IMR-90 (cell line): Measurements from ENCODE around the gene FAM81A. TPM values are rescaled to one million over a fixed set of nuclear protein-coding genes. Genes with fewer than 3 reads are reported as not detected.

Experiments
- ATAC-seq: fragments of 200-7000 bp; cut with Tn5 transposase; 2 replicates; pipeline ENCODE4 v1.9.1; 2020; ENCODE audit warnings: low read depth, mild to moderate bottlenecking, moderate library complexity
- BruUV-seq: library from RNA; stranded (reverse); fragments of 400-500 nt; replicated peaks from 2 replicates; lab custom pipeline; 2021; lab: Mats Ljungman, UMichigan
- CTCF ChIA-PET: fragments of 300-600 bp; formaldehyde crosslinking; extraction: SDS; loops from one replicate; lab custom pipeline; 2021; ENCODE audit warnings: antibody characterized with exemption; lab: Yijun Ruan, JAX
- POLR2A ChIA-PET: fragments of 300-600 bp; sonication (Branson Sonifier 250); formaldehyde crosslinking; loops from one replicate; lab custom pipeline; 2022; ENCODE audit warnings: antibody characterized with exemption; ENCODE audit not compliant: unreplicated experiment; lab: Charles Lee
- DNase-seq: peaks from one replicate; pipeline ENCODE4 v3.0.0; 2013
- H2AFZ ChIP-seq: replicated peaks from 2 replicates; pipeline ENCODE3; 2013; ENCODE audit warnings: low read length, mild to moderate bottlenecking; ENCODE audit not compliant: poor library complexity
- H2AK5ac ChIP-seq: 2 replicates; pipeline ENCODE4 v1.6.1; 2013; ENCODE audit warnings: low read depth, low read length, inconsistent platforms
- H2AK9ac ChIP-seq: replicated peaks from 2 replicates; pipeline ENCODE3; 2013; ENCODE audit warnings: mild to moderate bottlenecking, low read depth, low read length, moderate library complexity; ENCODE audit not compliant: poor library complexity
- H2BK120ac ChIP-seq: 2 replicates; pipeline ENCODE4 v1.6.1; 2013; ENCODE audit warnings: low read depth, low read length, inconsistent platforms
- H2BK15ac ChIP-seq: 3 replicates; pipeline ENCODE4 v1.6.1; 2013; ENCODE audit warnings: low read depth, low read length, inconsistent platforms
- H2BK20ac ChIP-seq: 2 replicates; pipeline ENCODE4 v1.6.1; 2013; ENCODE audit warnings: low read depth, mild to moderate bottlenecking, inconsistent platforms, low read length, moderate library complexity
- H2BK5ac ChIP-seq: 2 replicates; pipeline ENCODE4 v1.6.1; 2013; ENCODE audit warnings: mild to moderate bottlenecking, low read depth, low read length, inconsistent platforms; ENCODE audit not compliant: poor library complexity, severe bottlenecking
- H3K14ac ChIP-seq: replicated peaks from 2 replicates; pipeline ENCODE4 v1.6.1; 2013; ENCODE audit warnings: low read depth, low read length, inconsistent platforms
- H3K18ac ChIP-seq: 2 replicates; pipeline ENCODE4 v1.6.1; 2013; ENCODE audit warnings: low read depth, low read length, control low read depth
- H3K23ac ChIP-seq: 2 replicates; pipeline ENCODE4 v1.6.1; 2013; ENCODE audit warnings: low read depth, low read length, inconsistent platforms
- H3K27ac ChIP-seq: 2 replicates; pipeline ENCODE4 v1.5.1; 2013; ENCODE audit warnings: mild to moderate bottlenecking, control low read depth, low read length; ENCODE audit not compliant: insufficient read depth
- H3K27me3 ChIP-seq: 2 replicates; pipeline ENCODE4 v1.6.1; 2013; ENCODE audit warnings: low read length; ENCODE audit not compliant: control insufficient read depth, insufficient read depth
- H3K36me3 ChIP-seq: 2 replicates; pipeline ENCODE4 v1.6.1; 2013; ENCODE audit warnings: low read length, mixed read lengths; ENCODE audit not compliant: control insufficient read depth, insufficient read depth
- H3K4ac ChIP-seq: 2 replicates; pipeline ENCODE4 v1.6.1; 2013; ENCODE audit warnings: low read depth, low read length, inconsistent platforms
- H3K4me1 ChIP-seq: 2 replicates; pipeline ENCODE4 v1.6.1; 2013; ENCODE audit warnings: low read length, mixed read lengths; ENCODE audit not compliant: control insufficient read depth, insufficient read depth
- H3K4me2 ChIP-seq: 2 replicates; pipeline ENCODE4 v1.6.1; 2013; ENCODE audit warnings: low read depth, mild to moderate bottlenecking, control low read depth, low read length, moderate library complexity
- H3K4me3 ChIP-seq: 2 replicates; pipeline ENCODE4 v1.5.1; 2013; ENCODE audit warnings: low read depth, mild to moderate bottlenecking, control low read depth, low read length, moderate library complexity; ENCODE audit not compliant: insufficient read depth
- H3K56ac ChIP-seq: 2 replicates; pipeline ENCODE4 v1.6.1; 2013; ENCODE audit warnings: low read length, inconsistent platforms; ENCODE audit not compliant: insufficient read depth; ENCODE audit errors: extremely low read depth
- H3K79me1 ChIP-seq, 2 experiments: 2 replicates each; pipeline ENCODE4 v1.6.1; 2013; ENCODE audit warnings: low read length in 2 of 2, inconsistent platforms in 1 of 2, low read depth in 1 of 2
- H3K9ac ChIP-seq: 2 replicates; pipeline ENCODE4 v1.6.1; 2013; ENCODE audit warnings: low read depth, low read length, control low read depth
- H3K9me1 ChIP-seq: 2 replicates; pipeline ENCODE4 v1.6.1; 2013; ENCODE audit warnings: low read length, inconsistent platforms; ENCODE audit not compliant: insufficient read depth
- H3K9me3 ChIP-seq: 2 replicates; pipeline ENCODE4 v1.6.1; 2013; ENCODE audit warnings: low read length; ENCODE audit not compliant: control insufficient read depth, insufficient read depth
- H4K20me1 ChIP-seq: 2 replicates; pipeline ENCODE4 v1.6.1; 2013; ENCODE audit warnings: low read length, inconsistent platforms; ENCODE audit not compliant: insufficient read depth
- H4K5ac ChIP-seq: 2 replicates; pipeline ENCODE4 v1.6.1; 2013; ENCODE audit warnings: mild to moderate bottlenecking, low read depth, low read length, control low read depth
- H4K8ac ChIP-seq, 2 experiments: 2 replicates each; pipeline ENCODE4 v1.6.1; 2013; ENCODE audit warnings: low read depth in 2 of 2, low read length in 2 of 2, control low read depth in 1 of 2, inconsistent platforms in 1 of 2
- H4K91ac ChIP-seq: 2 replicates; pipeline ENCODE4 v1.6.1; 2013; ENCODE audit warnings: low read depth, low read length, inconsistent platforms; ENCODE audit not compliant: insufficient read depth
- BHLHE40 ChIP-seq: fragments of 150-350 bp; IDR thresholded peaks from 2 replicates; pipeline ENCODE4 v1.6.1; 2016; ENCODE audit warnings: mild to moderate bottlenecking, low read depth, low read length
- FOS ChIP-seq: fragments of 150-350 bp; IDR thresholded peaks from 2 replicates; pipeline ENCODE4 v1.6.1; 2016; ENCODE audit warnings: low read depth, low read length
- NFE2L2 ChIP-seq: fragments of 150-350 bp; IDR thresholded peaks from 2 replicates; pipeline ENCODE4 v1.6.1; 2016; ENCODE audit warnings: low read depth, mild to moderate bottlenecking, low read length
- RAD21 ChIP-seq: IDR thresholded peaks from 2 replicates; pipeline ENCODE4 v1.6.1; 2012; ENCODE audit warnings: low read length, improper control_type of control experiment
- RCOR1 ChIP-seq: IDR thresholded peaks from 2 replicates; pipeline ENCODE4 v1.6.1; 2012; ENCODE audit warnings: mild to moderate bottlenecking, low read length, improper control_type of control experiment; ENCODE audit not compliant: insufficient replicate concordance
- RFX5 ChIP-seq: IDR thresholded peaks from 2 replicates; pipeline ENCODE4 v1.8.0; 2012; ENCODE audit warnings: low read depth, mild to moderate bottlenecking, low read length, moderate library complexity
- WGBS, 2 experiments: methylation state at CpG; one replicate each; pipeline versions ENCODE4 v1.1.5 to v1.1.7; 2013; ENCODE audit warnings: missing lambda C conversion rate in 2 of 2; ENCODE audit not compliant: insufficient read length in 1 of 2; ENCODE audit errors: extremely low coverage in 2 of 2; 5-methylcytosine and 5-hydroxymethylcytosine counted together
- dilution Hi-C: fragments of 300-500 bp; cut with HindIII; formaldehyde crosslinking; loops from one replicate; pipeline ENCODE4 v1.14.3; 2018; ENCODE audit warnings: low sequenced_read_pairs; ENCODE audit not compliant: unreplicated experiment
- in situ Hi-C: fragments of 300-500 bp; cut with MboI; formaldehyde crosslinking; loops from 3 replicates; pipeline ENCODE4 v1.14.3; 2019; ENCODE audit warnings: low sequenced_read_pairs, inconsistent platforms, mixed read lengths
- intact Hi-C: fragments of 100-400 bp; cut with micrococcal nuclease; formaldehyde crosslinking; loops from 2 replicates; pipeline ENCODE4 v1.10.0; 2022
- polyA plus RNA-seq, 3 experiments: library from polyadenylated mRNA; depleted of rRNA; stranded (reverse); fragments of >200 nt; gene quantifications; 2 replicates each; pipeline ENCODE4 v1.2.3, GENCODE V29; 2012; ENCODE audit warnings: low replicate concordance in 1 of 3
- total RNA-seq: library from RNA; depleted of rRNA; stranded (reverse); fragments of >200 nt; gene quantifications from 2 replicates; pipeline ENCODE4 v1.2.3, GENCODE V29; 2012
- TF ChIP-seq, protein P1 (sequence below): fragments of 150-350 bp; IDR thresholded peaks from 2 replicates; pipeline ENCODE4 v1.6.1; 2016; ENCODE audit warnings: low read depth, mild to moderate bottlenecking, low read length, moderate library complexity, borderline replicate concordance

Gene FAM81A
- total and polyA plus RNA-seq, 2 of the 4 experiments (the other 2 are of a cell fraction), result not detected

GRCh38 chr15:59398220-59398619, 39.8 kb upstream of the FAM81A start:
- ChIA-PET CTCF (interaction anchor here (0.7 kb wide), 1 partner anchor 246 kb away, joined by 6 read pairs; no protein-coding TSS in a partner anchor), POLR2A (no interaction called here)
- H3K18ac ChIP-seq, result no peak overlapping the region
- H4K91ac ChIP-seq, result no peak overlapping the region
- no peak overlapping the region for H3K27ac ChIP-seq
- no peaks in the 10 kb centered on the region for H3K9me3 ChIP-seq
- H3K9me1 ChIP-seq, result no peaks in the 10 kb centered on the region
- no peak overlapping the region for H3K9ac ChIP-seq
- H3K36me3 ChIP-seq, result no peaks in the 10 kb centered on the region
- WGBS, 2 experiments, result no CpG with 5 or more reads among the region's 1 CpG
- H4K8ac ChIP-seq, result no peak overlapping the region
- no peaks in the 10 kb centered on the region for H3K79me1 ChIP-seq
- H3K4ac ChIP-seq, result no peak overlapping the region
- no peak overlapping the region for H2BK5ac ChIP-seq
- H2BK20ac ChIP-seq, result no peak overlapping the region
- H3K56ac ChIP-seq, result no peak overlapping the region
- no peak overlapping the region for H2BK15ac ChIP-seq
- H2BK120ac ChIP-seq, result no peak overlapping the region
- H2AFZ ChIP-seq, result no peak overlapping the region
- no TSS peak for BruUV-seq
- H3K27me3 ChIP-seq, result peaks cover 18% of the 10 kb centered on the region
- no peak overlapping the region for H2AK9ac ChIP-seq
- no peak overlapping the region for H3K23ac ChIP-seq
- no peak overlapping the region for H2AK5ac ChIP-seq
- H4K5ac ChIP-seq, result no peak overlapping the region
- dilution Hi-C loops (no loop called here), in situ Hi-C loops (no loop called here), intact Hi-C loops (no loop called here)
- ATAC-seq, result no peak
- H3K14ac ChIP-seq, result no peak overlapping the region
- no peak overlapping the region for H3K4me3 ChIP-seq
- H3K4me2 ChIP-seq, result no peak overlapping the region
- no peak for DNase-seq
- H3K4me1 ChIP-seq, result no peaks in the 10 kb centered on the region
- TF ChIP-seq RFX5, result no peak
- TF ChIP-seq NFE2L2, result no peak
- TF ChIP-seq RCOR1, result no peak
- no peak for TF ChIP-seq FOS
- TF ChIP-seq BHLHE40, result no peak
- TF ChIP-seq, protein P1, sequence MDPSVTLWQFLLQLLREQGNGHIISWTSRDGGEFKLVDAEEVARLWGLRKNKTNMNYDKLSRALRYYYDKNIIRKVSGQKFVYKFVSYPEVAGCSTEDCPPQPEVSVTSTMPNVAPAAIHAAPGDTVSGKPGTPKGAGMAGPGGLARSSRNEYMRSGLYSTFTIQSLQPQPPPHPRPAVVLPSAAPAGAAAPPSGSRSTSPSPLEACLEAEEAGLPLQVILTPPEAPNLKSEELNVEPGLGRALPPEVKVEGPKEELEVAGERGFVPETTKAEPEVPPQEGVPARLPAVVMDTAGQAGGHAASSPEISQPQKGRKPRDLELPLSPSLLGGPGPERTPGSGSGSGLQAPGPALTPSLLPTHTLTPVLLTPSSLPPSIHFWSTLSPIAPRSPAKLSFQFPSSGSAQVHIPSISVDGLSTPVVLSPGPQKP, result no peak
- TF ChIP-seq RAD21, result no peak
- H4K20me1 ChIP-seq, result no peaks in the 10 kb centered on the region; the same call in 1 of the 2 replicates
